ENCODE measurements around the gene SLC2A14. TPM values are rescaled to one million over a fixed set of nuclear protein-coding genes. Genes with fewer than 3 reads are reported as not detected.
"Not testable (repeated sequence)": the region's sequence is repeated elsewhere in the genome, so short reads cannot be mapped to it uniquely, and the experiment has no call there.

The SLC2A14 gene
- total RNA-seq, 1 donor from 2014 or later = not detected

DNA sequence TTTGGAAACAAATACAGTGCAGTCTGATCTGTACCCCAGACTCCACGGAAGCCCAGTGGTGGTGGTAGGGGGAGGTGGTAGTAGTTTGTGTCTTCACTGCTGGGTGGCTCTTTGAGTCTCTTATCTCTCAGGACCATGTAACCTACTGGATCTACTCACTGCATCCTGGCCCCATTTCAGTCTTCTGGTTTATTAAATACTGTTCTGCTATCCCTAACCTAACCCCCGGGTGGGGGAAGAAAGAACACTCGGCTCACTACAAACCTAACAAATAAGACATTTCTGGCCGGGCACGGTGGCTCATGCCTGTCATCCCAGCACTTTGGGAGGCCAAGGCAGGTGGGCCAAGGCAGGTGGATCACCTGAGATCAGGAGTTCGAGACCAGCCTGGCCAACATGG lies 39.5 kb downstream of the SLC2A14 start:
- DNase-seq = not testable (repeated sequence)

DNA sequence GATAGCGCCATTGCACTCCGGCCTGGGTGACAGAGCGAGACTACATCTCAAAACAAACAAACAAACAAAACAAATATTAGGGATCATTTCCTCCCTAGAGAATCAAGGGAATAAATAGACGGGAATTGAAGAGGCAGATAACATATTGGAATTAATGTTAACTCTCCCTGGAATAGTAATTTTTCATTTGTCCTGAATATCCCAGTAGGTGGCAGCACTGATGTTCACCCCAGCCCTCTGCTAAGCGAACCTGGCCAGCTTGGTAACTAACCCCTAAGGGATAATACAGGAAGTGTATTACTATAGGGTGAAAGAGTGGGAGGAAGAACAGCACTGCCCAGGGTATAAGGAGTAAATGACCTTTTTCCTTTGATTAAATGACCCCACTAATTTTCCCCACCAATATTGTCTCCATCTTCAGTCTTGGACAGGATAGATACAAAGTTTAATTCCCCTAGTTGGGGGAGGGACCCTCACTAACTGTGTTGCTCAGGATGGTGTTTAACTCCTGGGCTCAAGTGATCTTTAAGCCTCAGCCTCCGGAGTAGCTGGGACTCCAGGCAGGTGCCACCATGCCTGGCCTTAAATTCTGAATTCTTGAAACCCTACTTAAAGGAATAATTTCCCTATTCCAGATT lies 40.5 kb downstream of the SLC2A14 start:
- DNase-seq = no peak

DNA sequence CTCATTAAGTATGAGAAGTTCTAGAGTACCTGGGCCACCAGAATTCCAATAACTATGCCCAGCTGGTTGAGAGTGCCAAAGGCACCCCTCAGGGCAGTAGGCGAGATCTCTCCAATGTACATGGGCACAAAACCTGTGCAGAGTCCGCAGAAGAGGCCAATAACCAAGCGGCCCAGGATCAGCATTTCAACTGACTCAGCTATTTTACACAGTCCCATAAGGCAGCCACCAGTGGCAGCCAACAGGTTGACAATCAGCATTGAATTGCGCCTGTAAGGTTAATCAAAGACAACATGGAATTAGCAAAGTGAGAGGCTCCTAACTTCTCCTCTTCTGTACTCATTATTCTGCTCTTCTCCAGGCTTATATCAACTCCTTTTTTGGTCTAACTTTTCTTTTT lies 43.0 kb downstream of the SLC2A14 start:
- not testable (repeated sequence) for DNase-seq

DNA sequence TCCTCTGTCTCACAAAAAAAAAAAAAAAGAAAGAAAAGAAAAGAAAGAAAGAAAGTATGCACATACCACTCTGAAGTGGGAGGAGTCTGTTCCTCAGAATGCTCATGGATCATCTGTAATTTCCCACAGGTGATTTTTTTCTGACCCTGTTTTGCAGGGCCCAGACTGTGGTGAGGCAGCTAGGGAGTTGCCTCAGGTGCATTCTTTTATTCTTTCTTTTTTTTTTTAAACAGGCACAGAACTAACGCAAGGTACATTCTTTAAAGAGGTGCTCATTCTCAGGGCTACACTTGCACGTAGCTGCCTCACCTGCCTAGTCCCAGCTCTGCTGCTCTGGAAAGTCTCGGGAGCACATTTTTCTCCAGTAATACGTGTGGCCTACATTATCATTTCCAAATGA lies 47.0 kb downstream of the SLC2A14 start:
- DNase-seq = not testable (repeated sequence)

DNA sequence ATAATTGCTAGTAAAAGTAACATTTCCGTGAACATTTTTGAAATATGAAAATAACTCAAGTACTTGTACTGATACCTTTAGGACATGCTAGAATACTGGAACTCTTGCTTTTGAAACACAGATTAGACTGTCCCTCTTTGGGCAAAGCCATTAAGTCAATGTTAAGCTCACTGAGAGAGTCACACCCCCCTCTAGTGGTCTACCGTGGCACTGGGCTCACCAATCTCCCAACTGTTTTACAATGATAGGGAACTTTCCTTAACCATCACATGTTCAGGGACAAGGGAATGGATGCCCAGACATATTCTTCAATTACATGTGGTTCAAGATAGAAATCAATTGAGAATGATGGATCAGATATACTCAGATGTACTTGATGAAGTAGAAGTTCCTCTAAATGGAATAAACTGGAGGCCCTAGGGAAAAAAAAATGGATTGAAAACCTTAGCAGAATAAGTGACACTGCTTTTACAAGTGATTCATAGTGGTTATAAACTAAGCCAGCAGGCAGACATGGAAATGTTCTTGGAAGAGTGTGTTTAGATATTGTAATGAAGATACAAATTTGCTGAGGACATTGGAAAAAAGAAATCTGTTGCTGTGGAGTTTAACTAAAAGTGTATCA lies 65.7 kb downstream of the SLC2A14 start:
- no peak for DNase-seq

DNA sequence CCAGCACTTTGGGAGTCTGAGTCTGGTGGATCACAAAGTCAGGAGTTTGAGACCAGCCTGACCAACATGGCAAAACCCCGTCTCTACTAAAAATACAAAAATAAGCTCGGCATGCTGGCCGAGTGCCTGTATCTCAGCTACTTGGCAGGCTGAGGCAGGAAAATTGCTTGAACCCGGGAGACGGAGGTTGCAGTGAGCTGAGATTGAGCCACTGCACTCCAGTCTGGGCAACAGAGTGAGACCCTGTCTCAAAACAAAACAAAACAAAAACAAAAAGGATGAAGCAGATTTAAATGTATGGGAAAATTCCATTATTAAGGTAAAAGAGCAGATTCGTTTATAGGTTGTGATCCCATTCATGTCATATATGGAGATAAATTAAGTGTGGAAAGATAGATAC lies 66.4 kb downstream of the SLC2A14 start:
- not testable (repeated sequence) for DNase-seq

DNA sequence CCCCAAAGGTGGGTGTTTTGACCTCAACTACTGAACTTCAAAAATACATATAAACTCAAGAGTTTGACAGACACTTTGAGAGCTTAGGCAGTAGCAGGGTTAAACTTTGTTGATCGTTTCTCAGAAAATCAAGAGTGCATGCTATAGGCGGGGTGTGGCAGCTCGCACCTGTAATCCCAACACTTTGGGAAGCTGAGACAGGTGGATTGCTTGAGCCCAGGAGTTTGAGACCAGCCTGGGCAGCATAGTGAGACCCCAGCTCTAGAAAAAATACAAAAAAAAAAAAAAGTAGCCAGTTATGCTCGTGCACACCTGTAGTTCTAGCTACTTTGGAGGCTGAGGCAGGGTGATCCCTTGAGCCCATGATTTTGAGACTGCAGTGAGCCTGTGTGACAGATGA lies 71.3 kb downstream of the SLC2A14 start:
- no peak for DNase-seq

DNA sequence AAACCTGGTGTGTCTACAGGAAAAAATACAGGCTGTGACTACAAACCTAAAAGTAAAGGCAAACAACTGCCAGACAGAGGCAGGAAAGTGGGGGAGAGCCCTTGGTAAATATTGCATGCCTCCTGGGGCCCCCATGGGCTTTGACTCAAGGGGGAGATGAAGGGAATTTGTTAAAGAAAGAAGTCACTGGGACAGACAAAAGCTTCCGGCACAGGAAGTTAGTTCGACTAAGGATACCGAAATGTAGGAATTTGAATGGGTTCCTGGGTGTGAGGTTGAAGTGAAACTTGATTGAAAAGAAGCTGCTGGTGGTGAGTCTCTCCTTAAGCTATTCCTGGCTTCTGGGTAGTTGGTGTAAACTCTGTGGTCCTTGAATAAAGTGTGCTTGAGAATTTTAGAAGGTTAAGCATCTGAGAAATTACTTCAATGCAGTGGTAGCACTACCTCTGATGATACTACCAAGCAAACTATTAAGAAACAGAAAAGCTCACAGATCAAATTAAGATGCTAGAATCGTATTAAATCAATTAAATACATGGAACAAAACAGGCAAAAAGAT lies 73.9 kb downstream of the SLC2A14 start:
- not testable (repeated sequence) for DNase-seq

DNA sequence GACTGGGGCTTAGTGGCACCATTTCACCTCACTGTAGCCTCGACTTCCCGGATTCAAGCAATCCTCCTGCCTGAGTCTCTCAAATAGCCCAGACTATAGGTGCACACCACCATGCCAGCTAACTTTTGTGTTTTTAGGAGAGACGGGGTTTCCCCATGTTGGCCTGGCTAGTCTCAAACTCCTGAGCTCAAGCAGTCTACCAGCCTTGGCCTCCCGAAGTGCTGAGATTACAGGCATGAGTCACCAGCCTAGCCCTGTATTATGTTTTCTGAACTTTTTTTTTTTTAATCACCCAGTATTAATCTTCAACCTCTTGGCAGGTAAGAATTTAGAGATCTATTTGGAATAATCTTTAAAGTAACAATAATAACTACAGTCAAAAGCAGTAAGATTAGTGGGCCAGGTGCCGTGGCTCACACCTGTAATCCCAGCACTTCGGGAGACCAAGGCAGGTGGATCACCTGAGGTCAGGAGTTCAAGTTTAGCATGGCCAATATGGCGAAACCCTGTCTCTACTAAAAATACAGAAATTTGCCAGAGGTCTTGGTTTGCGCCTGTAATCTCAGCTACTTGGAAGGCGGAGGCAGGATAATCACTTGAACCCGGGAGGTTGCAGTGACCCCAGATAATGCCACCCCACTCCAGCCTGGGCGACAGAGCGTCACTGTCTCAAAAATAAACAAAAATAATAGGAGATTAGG lies 74.9 kb downstream of the SLC2A14 start:
- no peak for DNase-seq

DNA sequence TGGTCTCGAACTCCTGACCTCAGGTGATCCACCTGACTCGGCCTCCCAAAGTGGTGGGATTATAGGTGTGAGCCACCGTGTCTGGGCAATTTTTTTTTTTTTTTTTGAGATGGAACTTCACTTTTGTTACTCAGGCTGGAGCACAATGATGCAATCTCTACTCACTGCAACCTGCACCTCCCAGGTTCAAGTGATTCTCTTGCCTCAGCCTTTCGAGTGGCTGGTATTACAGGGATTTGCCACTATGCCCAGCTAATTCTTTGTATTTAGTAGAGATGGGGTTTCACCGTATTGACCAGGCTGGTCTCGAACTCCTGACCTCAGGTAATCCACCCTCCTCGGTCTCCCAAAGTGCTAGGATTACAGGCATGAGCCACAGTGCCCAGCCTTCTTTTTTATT lies 75.4 kb downstream of the SLC2A14 start:
- not testable (repeated sequence) for DNase-seq

DNA sequence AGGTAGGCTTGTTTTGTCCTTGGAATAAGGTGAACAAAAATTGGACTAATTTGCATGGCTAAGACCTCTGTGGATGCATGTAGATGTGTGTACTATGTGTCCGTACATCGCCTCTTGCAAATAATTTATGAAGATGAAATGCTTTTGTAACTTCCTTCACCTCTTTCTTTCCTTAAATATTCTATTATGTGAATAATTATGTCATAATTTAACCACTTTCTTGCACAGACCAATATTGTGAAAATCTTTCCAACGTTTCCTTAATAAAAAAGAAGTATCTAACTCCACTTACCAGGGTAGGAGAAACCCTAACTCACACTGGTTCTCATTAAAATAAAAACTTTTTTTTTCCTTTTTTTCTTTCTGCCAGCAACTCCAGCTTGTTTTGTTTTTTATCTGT lies 79.5 kb downstream of the SLC2A14 start:
- no peak for DNase-seq

DNA sequence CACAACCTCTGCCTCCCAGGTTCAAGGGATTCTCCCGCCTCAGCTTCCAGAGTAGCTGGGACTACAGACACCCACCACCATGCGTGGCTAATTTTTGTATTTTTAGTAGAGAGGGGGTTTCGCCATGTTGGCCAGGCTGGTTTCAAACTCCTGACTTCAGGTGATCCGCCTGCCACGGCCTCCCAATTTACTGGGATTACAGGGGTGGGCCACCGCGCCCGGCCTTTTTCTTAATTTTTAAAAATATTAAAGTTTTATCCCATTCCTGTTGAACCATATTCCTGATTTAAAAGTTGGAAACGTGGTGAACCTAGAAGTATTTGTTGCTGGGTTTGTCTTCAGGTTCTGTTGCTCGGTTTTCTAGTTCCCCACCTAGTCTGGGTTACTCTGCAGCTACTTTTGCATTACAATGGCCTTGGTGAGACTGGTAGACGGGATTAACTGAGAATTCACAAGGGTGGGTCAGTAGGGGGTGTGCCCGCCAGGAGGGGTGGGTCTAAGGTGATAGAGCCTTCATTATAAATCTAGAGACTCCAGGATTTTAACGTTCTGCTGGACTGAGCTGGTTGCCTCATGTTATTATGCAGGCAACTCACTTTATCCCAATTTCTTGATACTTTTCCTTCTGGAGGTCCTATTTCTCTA lies 83.7 kb downstream of the SLC2A14 start, which contains the start of gene NANOG:
NANOG (plus strand) TSS at position 519 of the 645 bp plus-strand sequence. CDS start 213 bp downstream, outside the sequence.
- DNase-seq = not testable (repeated sequence)

DNA sequence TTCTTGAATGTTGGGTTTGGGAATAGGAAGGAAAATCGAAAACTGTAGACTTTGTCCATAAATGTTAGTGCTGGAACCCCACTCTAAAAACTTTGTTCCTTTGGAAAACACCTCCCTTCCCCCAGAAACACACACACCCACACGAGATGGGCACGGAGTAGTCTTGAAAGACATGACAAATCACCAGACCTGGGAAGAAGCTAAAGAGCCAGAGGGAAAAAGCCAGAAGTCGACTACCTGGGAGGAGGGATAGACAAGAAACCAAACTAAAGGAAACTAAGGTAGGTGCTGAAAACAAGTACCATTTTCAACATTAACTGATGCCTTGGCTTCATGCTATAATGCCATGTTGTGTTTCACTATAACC lies 84.4 kb downstream of the SLC2A14 start:
- DNase-seq = no peak

DNA sequence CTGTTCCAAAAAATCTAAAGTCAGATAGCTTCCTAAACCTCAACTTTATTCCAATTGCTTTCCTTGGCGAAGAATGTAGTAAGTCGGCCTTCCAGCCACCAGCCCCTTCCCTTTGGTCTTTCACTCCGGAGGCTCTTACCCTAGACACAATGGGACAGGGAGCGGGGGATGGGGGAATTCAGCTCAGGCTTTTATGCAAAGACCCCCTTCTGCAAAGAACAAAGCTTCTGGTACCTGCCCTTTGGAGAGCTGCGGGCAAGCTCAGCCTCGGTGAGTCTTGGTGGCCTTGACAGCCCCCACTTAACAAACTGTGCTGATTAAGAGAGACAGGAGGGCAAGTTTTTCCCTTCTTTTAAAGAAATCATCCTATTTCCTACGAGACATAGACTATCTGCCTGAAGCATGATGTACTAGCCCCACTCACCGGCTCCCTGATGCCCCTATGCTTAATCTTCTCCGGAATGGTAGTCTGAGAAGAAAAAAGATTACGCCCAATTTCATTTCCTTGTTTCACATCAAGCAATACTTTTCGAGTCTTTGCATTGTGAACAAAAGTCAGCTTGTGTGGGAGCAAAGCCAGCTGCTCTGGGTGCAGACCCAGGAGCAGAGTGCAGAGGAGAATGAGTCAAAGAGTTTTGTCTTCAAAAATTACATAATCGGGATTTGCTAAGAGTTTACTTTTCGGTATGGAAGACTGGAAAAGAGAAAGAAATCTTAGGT lies 85.0 kb downstream of the SLC2A14 start:
- no peak for DNase-seq

DNA sequence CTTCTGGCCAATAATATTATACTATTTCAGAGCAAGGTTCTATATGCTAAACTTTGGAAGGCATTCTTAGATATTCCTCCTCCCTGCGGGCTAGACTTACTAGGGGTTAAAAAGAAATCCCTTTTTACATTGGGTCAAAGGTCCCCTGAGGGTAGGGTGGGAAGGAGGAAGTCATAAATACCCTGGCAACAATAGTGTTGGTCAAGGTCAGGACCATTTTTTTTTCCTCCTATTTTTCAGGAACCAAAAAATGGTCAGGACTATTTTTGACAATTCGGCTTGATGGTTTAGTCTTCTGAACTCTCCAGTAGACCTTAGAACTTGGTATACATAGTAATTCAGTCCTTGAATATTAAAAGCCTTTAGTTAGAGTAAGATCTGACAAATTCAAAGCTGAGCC lies 88.0 kb downstream of the SLC2A14 start:
- DNase-seq = no peak

DNA sequence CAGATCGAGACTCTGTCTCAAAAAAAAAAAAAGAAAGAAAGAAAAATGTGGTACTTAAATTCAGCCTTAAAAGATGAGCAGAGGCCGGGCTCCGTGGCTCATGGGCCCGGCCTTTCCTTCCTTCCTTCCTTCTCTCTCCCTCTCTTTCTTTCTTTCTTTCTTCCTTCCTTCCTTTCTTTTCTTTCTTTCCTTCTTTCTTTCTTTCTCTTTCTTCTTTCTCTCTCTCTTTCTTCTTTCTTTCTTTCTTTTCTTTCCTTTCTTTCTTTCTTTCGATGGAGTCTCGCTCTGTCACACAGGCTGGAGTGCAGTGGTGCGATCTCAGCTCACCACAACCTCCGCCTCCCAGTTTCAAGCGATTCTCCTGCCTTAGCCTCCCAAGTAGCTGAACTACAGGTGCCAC lies 89.3 kb downstream of the SLC2A14 start:
- not testable (repeated sequence) for DNase-seq

DNA sequence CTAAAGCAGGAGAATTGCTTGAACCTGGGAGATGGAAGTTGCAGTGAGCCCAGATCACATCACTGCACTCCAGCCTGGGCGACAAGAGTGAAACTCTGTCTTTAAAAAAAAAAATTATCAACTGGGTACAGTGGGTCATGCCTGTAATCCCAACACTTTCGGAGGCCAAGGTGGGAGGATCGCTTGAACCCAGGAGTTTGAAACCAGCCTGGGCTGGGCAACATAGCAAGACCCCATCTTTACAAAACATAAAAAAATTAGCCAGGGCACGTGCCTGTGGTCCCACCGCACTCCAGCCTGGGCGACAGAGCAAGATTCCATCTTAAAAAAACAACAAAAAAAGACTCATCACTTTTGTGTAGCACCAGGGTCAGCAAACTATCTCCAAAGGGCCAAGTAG lies 90.7 kb downstream of the SLC2A14 start:
- no peak for DNase-seq

DNA sequence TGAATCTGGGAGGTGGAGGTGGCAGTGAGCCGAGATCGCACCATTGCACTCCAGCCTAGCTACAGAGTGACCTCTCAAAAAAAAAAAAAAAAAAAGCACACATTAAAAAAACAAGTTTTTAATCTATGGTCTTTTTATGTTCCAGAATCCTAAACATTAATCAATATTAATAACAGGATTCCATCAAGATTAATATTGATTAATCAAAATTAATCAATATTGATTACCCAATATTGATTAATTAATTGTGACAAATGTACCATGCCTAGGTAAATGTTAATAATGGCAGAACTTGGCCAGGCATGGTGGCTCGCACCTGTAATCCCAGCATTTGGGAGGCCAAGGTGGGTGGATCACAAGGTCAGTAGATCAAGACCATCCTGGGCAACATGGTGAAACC lies 91.4 kb downstream of the SLC2A14 start:
- DNase-seq = no peak

DNA sequence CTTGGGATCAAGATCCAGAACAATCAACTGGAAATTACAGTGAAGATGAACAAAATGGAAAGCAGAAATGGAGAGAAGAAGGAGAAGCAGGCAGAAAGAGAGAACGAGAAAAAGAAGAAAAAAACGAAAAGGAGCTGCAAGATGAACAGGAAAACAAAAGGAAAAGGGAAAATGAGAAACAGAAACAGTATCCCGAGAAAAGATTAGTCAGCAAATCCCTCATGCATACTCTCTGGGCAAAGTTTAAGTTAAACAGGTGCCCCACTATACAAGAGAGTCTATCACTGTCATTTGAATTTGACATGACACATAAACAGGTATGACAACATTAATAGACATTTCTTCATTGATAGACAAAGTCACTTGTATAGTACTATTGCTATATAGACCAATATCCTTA lies 102.7 kb downstream of the SLC2A14 start:
- no peak for DNase-seq

All from occipital lobe (tissue), 2 donors.